Activated T-cell treated with anti-CD3 and anti-CD28 coated beads for 4 hours (primary cell): ENCODE results near the gene RFXAP.

Source experiments
- DNase-seq: peaks from one replicate; pipeline ENCODE4 v3.0.0-alpha.2; 2020

The RFXAP gene

DNA sequence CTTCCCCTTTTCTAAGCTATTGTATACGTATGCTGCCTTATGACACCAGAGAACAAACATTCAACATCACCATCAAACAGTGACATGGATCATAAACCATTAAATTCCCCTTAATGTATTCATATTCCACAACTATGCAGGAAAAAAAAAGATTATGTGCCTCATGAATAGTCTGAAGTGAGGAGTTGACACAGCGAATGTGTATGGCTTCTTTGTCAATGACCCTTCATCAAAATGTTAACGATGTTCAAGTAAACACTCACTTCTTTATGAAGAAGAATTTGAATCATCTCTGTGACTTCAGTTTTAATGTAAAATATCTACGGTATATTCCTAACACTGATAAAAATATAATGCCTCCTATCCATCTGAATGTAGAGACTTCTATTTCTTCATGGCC is 56.4 kb downstream of the RFXAP start:
- DNase-seq = no peak

DNA sequence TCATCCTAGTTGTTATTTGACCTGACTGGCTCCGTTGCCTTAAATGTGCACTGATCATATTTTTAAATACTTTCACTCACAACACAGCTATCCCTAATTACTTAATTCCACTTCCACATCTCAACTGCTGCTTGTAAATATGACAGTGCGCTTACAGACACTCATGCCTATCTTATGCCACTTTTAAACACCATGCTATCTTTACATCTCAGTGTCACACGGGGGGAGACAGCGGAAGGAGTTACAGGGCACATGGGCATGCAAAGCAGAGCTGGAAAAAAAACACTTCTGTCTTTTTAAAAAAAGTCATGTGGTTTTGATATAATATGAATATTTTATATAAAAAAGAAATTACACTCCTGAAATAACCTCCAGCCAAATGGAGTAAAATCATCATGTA is 56.9 kb downstream of the RFXAP start:
- no peak for DNase-seq
